PC-9 (cell line): ENCODE results near the gene ETS1. TPM values are rescaled to one million over a fixed set of nuclear protein-coding genes. Genes with fewer than 3 reads are reported as not detected.

Experiments used
- BruUV-seq: library from RNA; stranded (reverse); fragments of 400-500 nt; replicated peaks from 2 replicates; lab custom pipeline; 2021; lab: Mats Ljungman, UMichigan
- CTCF ChIA-PET: fragments of 300-600 bp; sonication (Branson Sonifier 250); formaldehyde crosslinking; loops from one replicate; lab custom pipeline; 2022; ENCODE audit warnings: antibody characterized with exemption; lab: Charles Lee
- POLR2A ChIA-PET: fragments of 300-600 bp; sonication (Branson Sonifier 250); formaldehyde crosslinking; loops from one replicate; lab custom pipeline; 2022; ENCODE audit warnings: antibody characterized with exemption; ENCODE audit not compliant: unreplicated experiment; lab: Charles Lee
- DNase-seq, 2 experiments: peaks; one replicate each; pipeline versions ENCODE4 v3.0.0 to v3.0.0-alpha.2; 2015 to 2022; ENCODE audit warnings: mixed read lengths in 1 of 2
- H2AFZ ChIP-seq: fragments of 200-600 bp; sonication (generic); 2 replicates; pipeline ENCODE4 v1.8.1; 2017; ENCODE audit warnings: antibody characterized with exemption
- H3F3A ChIP-seq: fragments of 200-600 bp; sonication (generic); 2 replicates; pipeline ENCODE4 v1.8.1; 2017; ENCODE audit warnings: antibody characterized with exemption, mild to moderate bottlenecking, low read depth; ENCODE audit not compliant: insufficient read depth
- H3K27ac ChIP-seq: fragments of 200-600 bp; sonication (generic); 2 replicates; pipeline ENCODE4 v1.6.1; 2016; ENCODE audit warnings: mixed run types
- H3K27me3 ChIP-seq: fragments of 200-600 bp; sonication (generic); 2 replicates; pipeline ENCODE4 v1.6.1; 2016; ENCODE audit warnings: low read depth, mixed run types; ENCODE audit not compliant: insufficient read depth
- H3K36me3 ChIP-seq: fragments of 200-600 bp; sonication (generic); 2 replicates; pipeline ENCODE4 v1.6.1; 2016; ENCODE audit warnings: low read depth, mixed run types
- H3K4me1 ChIP-seq: fragments of 200-600 bp; sonication (generic); replicated peaks from 2 replicates; pipeline ENCODE4 v1.6.1; 2016; ENCODE audit warnings: mixed run types; ENCODE audit not compliant: insufficient read depth
- H3K4me2 ChIP-seq: fragments of 200-600 bp; sonication (generic); 2 replicates; pipeline ENCODE4 v1.6.1; 2017; ENCODE audit warnings: mixed run types
- H3K4me3 ChIP-seq: fragments of 200-600 bp; sonication (generic); 2 replicates; pipeline ENCODE4 v1.6.1; 2016; ENCODE audit warnings: mixed run types
- H3K79me2 ChIP-seq: fragments of 200-600 bp; sonication (generic); 2 replicates; pipeline ENCODE4 v1.6.1; 2017; ENCODE audit warnings: low read depth, mixed run types
- H3K9me2 ChIP-seq: fragments of 200-600 bp; sonication (generic); 2 replicates; pipeline ENCODE4 v1.8.1; 2017; ENCODE audit warnings: mild to moderate bottlenecking; ENCODE audit not compliant: insufficient read depth
- H3K9me3 ChIP-seq: fragments of 200-600 bp; sonication (generic); 2 replicates; pipeline ENCODE4 v1.8.1; 2016; ENCODE audit warnings: low read depth; ENCODE audit not compliant: insufficient read depth
- H4K20me1 ChIP-seq: fragments of 200-600 bp; sonication (generic); 2 replicates; pipeline ENCODE4 v1.8.1; 2017; ENCODE audit not compliant: insufficient read depth
- EZH2 ChIP-seq: fragments of 200-600 bp; sonication (generic); IDR thresholded peaks from 2 replicates; pipeline ENCODE4 v1.8.0; 2017; ENCODE audit warnings: antibody characterized with exemption, low read depth
- intact Hi-C: fragments of 100-400 bp; cut with micrococcal nuclease; formaldehyde crosslinking; loops from one replicate; pipeline ENCODE4 v1.10.0; 2022; ENCODE audit not compliant: unreplicated experiment
- total RNA-seq: library from RNA; stranded (reverse); gene quantifications from 2 replicates; pipeline ENCODE4 v1.2.3, GENCODE V29; 2021
- TF ChIP-seq, protein P1 (sequence below): fragments of 200-600 bp; sonication (generic); conservative IDR thresholded peaks from 2 replicates; pipeline ENCODE4 v1.6.1; 2017; ENCODE audit warnings: mixed run types, antibody characterized with exemption, mild to moderate bottlenecking, moderate library complexity

ETS1 gene
- total RNA-seq, 1 experiment from 2014 or later = 23.3 TPM

DNA sequence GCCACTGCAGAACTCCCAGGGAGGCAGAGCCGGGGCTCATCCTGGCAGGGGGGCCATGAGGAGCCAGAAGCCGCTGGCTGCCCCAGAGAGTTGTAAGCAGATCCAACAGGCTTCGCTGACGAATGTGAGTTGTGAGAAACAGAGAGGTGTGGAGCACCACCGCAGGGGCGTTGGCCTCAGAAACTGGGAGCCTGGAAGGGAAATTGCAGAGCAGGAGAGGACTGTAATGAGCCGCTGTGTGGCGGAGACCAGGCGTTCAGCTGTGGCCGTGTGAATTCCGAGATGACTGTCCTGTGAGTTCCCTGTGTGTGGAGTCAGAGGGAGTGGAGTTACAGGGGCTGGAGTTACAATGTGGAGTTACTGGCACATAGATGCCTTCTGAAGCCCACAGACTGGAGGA, 27.7 kb upstream of the ETS1 start:
- Histone ChIP-seq H3K9me2 (no peaks in the 10 kb centered on the region), H3K36me3 (no peaks in the 10 kb centered on the region), H3K9me3 (no peaks in the 10 kb centered on the region), H3K4me2 (no peak overlapping the region), H3K4me3 (no peak overlapping the region), H2AFZ (no peak overlapping the region), H3F3A (no peaks in the 10 kb centered on the region), H4K20me1 (no peaks in the 10 kb centered on the region), H3K4me1 (no peaks in the 10 kb centered on the region), H3K27me3 (peaks cover 13% of the 10 kb centered on the region; the same call in 1 of the 2 replicates), H3K79me2 (no peaks in the 10 kb centered on the region), H3K27ac (no peak overlapping the region)
- intact Hi-C loops = no loop called here
- ChIA-PET POLR2A (no interaction called here), CTCF (no interaction called here)
- no peak for DNase-seq
- no TSS peak for BruUV-seq
- TF ChIP-seq, protein P1, sequence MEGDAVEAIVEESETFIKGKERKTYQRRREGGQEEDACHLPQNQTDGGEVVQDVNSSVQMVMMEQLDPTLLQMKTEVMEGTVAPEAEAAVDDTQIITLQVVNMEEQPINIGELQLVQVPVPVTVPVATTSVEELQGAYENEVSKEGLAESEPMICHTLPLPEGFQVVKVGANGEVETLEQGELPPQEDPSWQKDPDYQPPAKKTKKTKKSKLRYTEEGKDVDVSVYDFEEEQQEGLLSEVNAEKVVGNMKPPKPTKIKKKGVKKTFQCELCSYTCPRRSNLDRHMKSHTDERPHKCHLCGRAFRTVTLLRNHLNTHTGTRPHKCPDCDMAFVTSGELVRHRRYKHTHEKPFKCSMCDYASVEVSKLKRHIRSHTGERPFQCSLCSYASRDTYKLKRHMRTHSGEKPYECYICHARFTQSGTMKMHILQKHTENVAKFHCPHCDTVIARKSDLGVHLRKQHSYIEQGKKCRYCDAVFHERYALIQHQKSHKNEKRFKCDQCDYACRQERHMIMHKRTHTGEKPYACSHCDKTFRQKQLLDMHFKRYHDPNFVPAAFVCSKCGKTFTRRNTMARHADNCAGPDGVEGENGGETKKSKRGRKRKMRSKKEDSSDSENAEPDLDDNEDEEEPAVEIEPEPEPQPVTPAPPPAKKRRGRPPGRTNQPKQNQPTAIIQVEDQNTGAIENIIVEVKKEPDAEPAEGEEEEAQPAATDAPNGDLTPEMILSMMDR = no peak
- TF ChIP-seq EZH2 = no peak

DNA sequence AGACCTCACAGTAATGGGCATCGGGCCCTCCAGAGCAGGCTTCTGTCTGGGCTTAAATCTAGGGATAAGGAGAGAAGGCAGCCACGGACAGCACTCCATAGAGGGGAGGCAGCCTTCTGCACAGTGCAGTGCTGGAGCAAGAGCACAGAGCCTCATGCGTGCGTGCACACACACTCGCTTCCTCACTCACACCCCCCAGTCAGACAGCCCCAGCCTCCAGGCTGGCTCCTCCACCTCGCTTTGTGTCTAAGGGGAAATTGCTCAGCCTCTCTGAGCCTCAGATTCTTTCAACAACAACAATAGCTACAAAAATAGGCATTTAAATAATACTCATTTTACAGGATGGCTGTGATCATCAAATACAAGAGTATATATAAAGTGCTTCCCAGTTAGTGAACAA, 26.7 kb upstream of the ETS1 start:
- H4K20me1 ChIP-seq = no peaks in the 10 kb centered on the region
- H3K4me2 ChIP-seq = no peak overlapping the region
- no peaks in the 10 kb centered on the region for H3K9me3 ChIP-seq
- POLR2A ChIA-PET = no interaction called here
- DNase-seq = no peak
- TF ChIP-seq, protein P1 = no peak
- TF ChIP-seq EZH2 = no peak
- no peak overlapping the region for H3K4me3 ChIP-seq
- no peak overlapping the region for H3K27ac ChIP-seq
- no peaks in the 10 kb centered on the region for H3K9me2 ChIP-seq
- no peaks in the 10 kb centered on the region for H3K36me3 ChIP-seq
- H2AFZ ChIP-seq = no peak overlapping the region
- CTCF ChIA-PET = no interaction called here
- no peaks in the 10 kb centered on the region for H3K4me1 ChIP-seq
- intact Hi-C loops = no loop called here
- peaks cover 13% of the 10 kb centered on the region; the same call in 1 of the 2 replicates for H3K27me3 ChIP-seq
- BruUV-seq = no TSS peak
- no peaks in the 10 kb centered on the region for H3K79me2 ChIP-seq
- H3F3A ChIP-seq = no peaks in the 10 kb centered on the region

DNA sequence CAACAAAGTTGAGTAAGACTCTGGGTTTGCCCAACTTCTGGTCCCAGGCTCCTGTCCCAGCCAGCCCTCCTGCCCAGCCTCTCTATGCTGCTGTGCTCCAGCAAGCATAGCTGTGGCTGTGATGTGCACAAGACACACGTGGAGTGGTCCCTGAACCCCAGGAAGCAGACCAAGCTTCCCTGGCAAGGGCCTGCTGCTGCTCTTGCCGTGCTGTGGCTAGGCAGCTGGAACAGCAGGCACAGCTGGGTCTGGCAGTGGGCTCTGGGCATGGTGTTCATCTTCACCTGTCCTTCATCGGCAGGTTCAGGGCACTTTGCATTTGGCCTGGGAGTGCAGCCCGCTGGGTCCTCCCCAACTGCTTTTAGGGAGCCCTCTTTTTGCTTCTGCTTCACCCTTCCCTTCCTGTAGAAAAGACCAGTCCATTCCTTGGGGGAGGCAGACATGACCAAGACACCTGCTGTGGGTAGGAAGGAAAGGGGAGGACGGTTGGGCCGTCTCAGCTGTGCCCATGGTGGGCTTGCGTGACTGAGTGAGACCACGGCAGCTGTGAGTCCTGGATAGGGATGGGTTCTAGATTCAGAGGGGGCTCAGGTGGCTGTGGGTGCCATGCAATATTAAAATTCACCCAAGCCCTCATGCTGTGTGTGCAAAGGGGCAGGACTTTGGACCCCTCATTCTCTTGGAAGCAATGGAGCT, 26.1 kb upstream of the ETS1 start:
- no peak for DNase-seq
- ChIA-PET CTCF (no interaction called here), POLR2A (no interaction called here)
- Histone ChIP-seq H3K36me3 (no peaks in the 10 kb centered on the region), H2AFZ (no peak overlapping the region), H3F3A (no peaks in the 10 kb centered on the region), H3K4me3 (no peak overlapping the region), H3K9me2 (no peaks in the 10 kb centered on the region), H3K27ac (no peak overlapping the region), H3K9me3 (no peaks in the 10 kb centered on the region), H3K27me3 (peaks cover 13% of the 10 kb centered on the region; the same call in 1 of the 2 replicates), H3K4me1 (no peaks in the 10 kb centered on the region), H3K4me2 (no peak overlapping the region), H3K79me2 (no peaks in the 10 kb centered on the region), H4K20me1 (no peaks in the 10 kb centered on the region)
- intact Hi-C loops = no loop called here
- no TSS peak for BruUV-seq
- TF ChIP-seq, protein P1 = no peak
- TF ChIP-seq EZH2 = no peak
